ENCODE results near the gene DDX5.
"Not testable (repeated sequence)": the region's sequence is repeated elsewhere in the genome, so short reads cannot be mapped to it uniquely, and the experiment has no call there.

The DDX5 gene

GRCh38 chr17:64496348-64496785 is 9.7 kb downstream of the DDX5 start:
- no peak for DNase-seq
- intact Hi-C loops (cut with DNase I): no loop called here

- intact Hi-C loops (cut with DNase I); DNase-seq: not testable (repeated sequence)
Measured at GRCh38 chr17:64495300-64495699, 10.8 kb downstream of the DDX5 start.

- intact Hi-C loops (cut with DNase I): loop anchor here (5.0 kb wide), 1 partner anchor 72 kb away; no protein-coding TSS in a partner anchor
- DNase-seq: no peak
Measured at GRCh38 chr17:64494121-64494520, 12.0 kb downstream of the DDX5 start.

- no peak for DNase-seq
Measured at GRCh38 chr17:64492481-64493109, 13.5 kb downstream of the DDX5 start.

GRCh38 chr17:64491994-64492393 is 14.1 kb downstream of the DDX5 start:
- DNase-seq: no peak
- intact Hi-C loops (cut with DNase I): loop anchor here (5.0 kb wide), 1 partner anchor 70 kb away; no protein-coding TSS in a partner anchor

More at GRCh38 chr17:64492481-64493109, 13.5 kb downstream of the DDX5 start:
- intact Hi-C loops (cut with DNase I): loop anchor here (5.0 kb wide), 1 partner anchor 70 kb away; no protein-coding TSS in a partner anchor

GRCh38 chr17:64491034-64491860 is 14.8 kb downstream of the DDX5 start:
- intact Hi-C loops (cut with DNase I): loop anchor here (5.0 kb wide), 1 partner anchor 69 kb away; no protein-coding TSS in a partner anchor
- no peak for DNase-seq

GRCh38 chr17:64488301-64488700 is 17.8 kb downstream of the DDX5 start:
- intact Hi-C loops (cut with DNase I): no loop called here

GRCh38 chr17:64484380-64484779 is 21.7 kb downstream of the DDX5 start:
- DNase-seq: no peak
- intact Hi-C loops (cut with DNase I): no loop called here

More at GRCh38 chr17:64488301-64488700, 17.8 kb downstream of the DDX5 start:
- DNase-seq: no peak

GRCh38 chr17:64480951-64481350 is 25.1 kb downstream of the DDX5 start:
- intact Hi-C loops (cut with DNase I): no loop called here
- DNase-seq: no peak

GRCh38 chr17:64477849-64478248 is 28.2 kb downstream of the DDX5 start:
- DNase-seq: no peak
- intact Hi-C loops (cut with DNase I): no loop called here

GRCh38 chr17:64472564-64472963 is 33.5 kb downstream of the DDX5 start:
- no peak for DNase-seq
- intact Hi-C loops (cut with DNase I): no loop called here

- intact Hi-C loops (cut with DNase I): no loop called here
- DNase-seq: no peak
Measured at GRCh38 chr17:64471440-64471839, 34.6 kb downstream of the DDX5 start.

- intact Hi-C loops (cut with DNase I): no loop called here
- no peak for DNase-seq
Measured at GRCh38 chr17:64470625-64471024, 35.5 kb downstream of the DDX5 start.

- intact Hi-C loops (cut with DNase I): not testable (repeated sequence)
Measured at GRCh38 chr17:64466834-64467233, 39.3 kb downstream of the DDX5 start.

GRCh38 chr17:64466019-64466735 is 39.9 kb downstream of the DDX5 start:
- intact Hi-C loops (cut with DNase I): no loop called here

More at GRCh38 chr17:64466834-64467233, 39.3 kb downstream of the DDX5 start:
- not testable (repeated sequence) for DNase-seq

GRCh38 chr17:64461788-64462187 is 44.3 kb downstream of the DDX5 start:
- intact Hi-C loops (cut with DNase I): no loop called here
- DNase-seq: no peak

More at GRCh38 chr17:64466019-64466735, 39.9 kb downstream of the DDX5 start:
- DNase-seq: no peak

GRCh38 chr17:64460955-64461354 is 45.1 kb downstream of the DDX5 start:
- no peak for DNase-seq

GRCh38 chr17:64459818-64460217 is 46.3 kb downstream of the DDX5 start:
- intact Hi-C loops (cut with DNase I); DNase-seq: not testable (repeated sequence)

More at GRCh38 chr17:64460955-64461354, 45.1 kb downstream of the DDX5 start:
- intact Hi-C loops (cut with DNase I): no loop called here

GRCh38 chr17:64459284-64459747 is 46.8 kb downstream of the DDX5 start:
- intact Hi-C loops (cut with DNase I): no loop called here
- DNase-seq: no peak

GRCh38 chr17:64458756-64459155 is 47.3 kb downstream of the DDX5 start:
- intact Hi-C loops (cut with DNase I): no loop called here
- DNase-seq: no peak

- intact Hi-C loops (cut with DNase I): no loop called here
- no peak for DNase-seq
Measured at GRCh38 chr17:64457156-64457555, 48.9 kb downstream of the DDX5 start.
